Measurements from ENCODE around the gene PON2. TPM values are rescaled to one million over a fixed set of nuclear protein-coding genes. Genes with fewer than 3 reads are reported as not detected.

The PON2 gene
- total and polyA plus RNA-seq, 2 of the 8 experiments (the other 6 are each of a cell fraction or from before 2014, with no cell fraction given), result 20.6 to 31.0 TPM

GRCh38 chr7:95469187-95469586, 34.4 kb upstream of the PON2 start:
- Histone ChIP-seq H3K79me2 (ENCODE audit: control insufficient read depth in 1 of 2, insufficient read depth in 2 of 2, low read length in 2 of 2) (no peaks in the 10 kb centered on the region), H2BK15ac (ENCODE audit: low read length) (no peak overlapping the region), H4K8ac (ENCODE audit: extremely low read depth, insufficient read depth, low read length) (no peak overlapping the region), H3K4me1 (replicated peaks in 1 of 4; ENCODE audit: control insufficient read depth in 3 of 4, insufficient read depth in 4 of 4, low read length in 3 of 4) (peaks cover 0 to 5% (median 2%) of the 10 kb centered on the region in 4 experiments; a peak in 3 of 7 replicates), H2AFZ (ENCODE audit: low read length) (no peak overlapping the region), H3K23me2 (ENCODE audit: low read depth, low read length) (no peaks in the 10 kb centered on the region), H3K36me3 (ENCODE audit: control insufficient read depth in 2 of 4, insufficient read depth in 4 of 4, low read length in 3 of 4) (no peaks in the 10 kb centered on the region), H3K4ac (replicated peaks; ENCODE audit: insufficient read length, low read depth, low read length) (no peak overlapping the region), H2BK20ac (ENCODE audit: low read length) (no peak overlapping the region), H2BK120ac (replicated peaks; ENCODE audit: low read depth, low read length) (no peak overlapping the region), H3K18ac (ENCODE audit: extremely low read depth, low read length) (no peak overlapping the region), H2BK12ac (ENCODE audit: low read depth, low read length) (no peak overlapping the region), H3K56ac (replicated peaks; ENCODE audit: insufficient read length, low read depth, low read length) (no peak overlapping the region), H3K9ac (replicated peaks in 1 of 4; ENCODE audit: extremely low read depth in 1 of 4, low read depth in 3 of 4, low read length in 3 of 4) (no peak overlapping the region), H3K14ac (ENCODE audit: insufficient read length) (no peak overlapping the region), H3K23ac (ENCODE audit: insufficient read length) (no peak overlapping the region), H4K5ac (ENCODE audit: insufficient read length, low read depth, low read length) (no peak overlapping the region), H2BK5ac (ENCODE audit: low read depth, low read length) (no peak overlapping the region), H4K20me1 (replicated peaks in 1 of 2; ENCODE audit: control insufficient read depth in 1 of 2, insufficient read depth in 2 of 2, low read length in 2 of 2) (no peaks in the 10 kb centered on the region), H3K9me3 (ENCODE audit: insufficient read depth in 2 of 2, low read depth in 1 of 2, low read length in 1 of 2) (no peaks in the 10 kb centered on the region), H3K27ac (ENCODE audit: low read depth, low read length) (no peak overlapping the region), H3K79me1 (ENCODE audit: low read depth, low read length) (no peaks in the 10 kb centered on the region), H3K4me3 (ENCODE audit: extremely low read depth in 1 of 4, insufficient read depth in 2 of 4, low read depth in 3 of 4, low read length in 4 of 4) (no peak overlapping the region), H3K4me2 (ENCODE audit: insufficient read depth in 1 of 2, low read depth in 2 of 2, low read length in 2 of 2) (no peak overlapping the region), H3K27me3 (replicated peaks in 1 of 4; ENCODE audit: control insufficient read depth in 3 of 4, extremely low read depth in 1 of 4, insufficient read depth in 3 of 4, low read length in 3 of 4) (no peaks in the 10 kb centered on the region), H2AK5ac (ENCODE audit: low read depth, low read length) (no peak overlapping the region), H4K91ac (replicated peaks; ENCODE audit: insufficient read length, low read length) (no peak overlapping the region)
- POLR2A ChIA-PET (ENCODE audit: partially characterized antibody), result no interaction called here
- TF ChIP-seq RXRA (IDR thresholded peaks at IDR 0.05; ENCODE audit: insufficient read depth, low read depth, low read length) (no peak), RBBP5 (IDR thresholded peaks at IDR 0.05; ENCODE audit: borderline replicate concordance, low read depth, low read length) (no peak), JUND (IDR thresholded peaks at IDR 0.05; ENCODE audit: low read length) (no peak), RFX5 (IDR thresholded peaks at IDR 0.05; ENCODE audit: borderline replicate concordance, low read depth, low read length) (no peak)
- no peak for FAIRE-seq
- DNase-seq (ENCODE audit: low read depth in 1 of 2, low spot score in 2 of 2), result no peak
- 85% methylated on average over 1 of the region's 1 CpG; no CpG with 5 or more reads in 1 of the 2 experiments for WGBS, 2 experiments (ENCODE audit: extremely low coverage in 1 of 2, insufficient coverage in 1 of 2, insufficient read length in 1 of 2, insufficient replicate concordance in 2 of 2, low coverage in 1 of 2, low lambda C conversion rate in 2 of 2, missing lambda C conversion rate in 1 of 2)
- CTCF ChIA-PET (ENCODE audit: partially characterized antibody), result interaction anchor here (1.6 kb wide), 1 partner anchor 74 kb away, joined by 3 read pairs; no protein-coding TSS in a partner anchor
